ENCODE measurements around the gene TOM1. TPM values are rescaled to one million over a fixed set of nuclear protein-coding genes. Genes with fewer than 3 reads are reported as not detected.

The TOM1 gene
- total and polyA plus RNA-seq, 3 donors from 2014 or later: 65.7 to 68.0 (median 66.2) TPM

- H3K36me3 ChIP-seq (ENCODE audit: low read depth, missing control alignments): no peaks in the 10 kb centered on the region
- no peaks in the 10 kb centered on the region for H3K27me3 ChIP-seq
- WGBS, 2 donors: 83 to 84% methylated on average over 10 to 12 of the region's 12 CpGs
These were observed 18.1 kb downstream of the TOM1 start for GRCh38 chr22:35317680-35318290.

DNA sequence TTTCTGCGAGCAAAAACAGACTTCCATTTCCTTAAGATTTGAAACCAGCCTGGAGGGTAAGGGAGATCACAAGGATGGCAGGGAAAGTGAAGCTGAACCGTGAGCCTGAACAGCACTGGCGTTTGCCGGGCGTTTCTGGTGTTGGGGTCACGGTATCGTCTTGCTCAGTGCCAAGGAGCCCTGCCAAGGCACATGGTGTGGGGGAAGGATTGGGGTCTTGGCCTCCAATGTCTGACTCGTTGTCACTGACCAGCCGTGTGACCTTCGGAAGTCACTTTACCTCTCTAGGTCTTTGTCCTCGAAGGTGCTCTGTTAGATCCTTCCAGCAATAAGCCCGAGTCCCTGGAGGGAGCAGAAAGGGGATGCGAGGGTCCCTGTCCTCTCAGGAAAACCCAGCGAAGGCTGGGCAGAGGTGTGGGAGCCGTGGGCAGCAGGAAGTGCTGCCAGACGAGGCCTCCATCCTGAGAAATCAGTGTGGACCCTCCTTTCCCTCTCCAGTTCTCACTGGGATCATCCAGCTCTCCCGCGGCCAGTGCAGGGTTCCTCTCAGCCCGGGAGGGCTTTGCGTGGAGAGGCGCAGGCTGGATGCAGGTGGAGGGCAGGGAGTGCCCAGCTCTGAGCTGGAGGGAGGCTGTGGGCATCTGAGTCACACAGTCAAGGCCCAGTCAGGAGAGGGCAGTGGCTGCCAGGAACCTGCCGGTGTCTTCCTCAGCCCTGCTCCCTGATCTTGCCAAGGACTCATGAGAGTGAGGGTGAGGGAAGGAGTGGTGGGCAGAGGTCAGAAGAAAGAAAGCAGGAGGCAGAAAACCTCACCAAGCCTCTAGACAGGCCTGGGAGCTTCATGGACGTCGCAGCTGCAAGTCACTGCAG, 18.9 kb downstream of the TOM1 start:
- no peak for DNase-seq
- intact Hi-C loops (cut with DNase I; ENCODE audit: low total_unique reads): no loop called here
- Histone ChIP-seq H3K27me3 (no peaks in the 10 kb centered on the region), H3K9me3 (no peaks in the 10 kb centered on the region), H3K36me3 (ENCODE audit: low read depth, missing control alignments) (no peaks in the 10 kb centered on the region), H3K4me1 (no peaks in the 10 kb centered on the region), H3K4me3 (no peak overlapping the region), H3K27ac (no peak overlapping the region)
- 87% methylated on average over 19 to 24 of the region's 24 CpGs for WGBS, 2 donors
- TF ChIP-seq, protein P1, sequence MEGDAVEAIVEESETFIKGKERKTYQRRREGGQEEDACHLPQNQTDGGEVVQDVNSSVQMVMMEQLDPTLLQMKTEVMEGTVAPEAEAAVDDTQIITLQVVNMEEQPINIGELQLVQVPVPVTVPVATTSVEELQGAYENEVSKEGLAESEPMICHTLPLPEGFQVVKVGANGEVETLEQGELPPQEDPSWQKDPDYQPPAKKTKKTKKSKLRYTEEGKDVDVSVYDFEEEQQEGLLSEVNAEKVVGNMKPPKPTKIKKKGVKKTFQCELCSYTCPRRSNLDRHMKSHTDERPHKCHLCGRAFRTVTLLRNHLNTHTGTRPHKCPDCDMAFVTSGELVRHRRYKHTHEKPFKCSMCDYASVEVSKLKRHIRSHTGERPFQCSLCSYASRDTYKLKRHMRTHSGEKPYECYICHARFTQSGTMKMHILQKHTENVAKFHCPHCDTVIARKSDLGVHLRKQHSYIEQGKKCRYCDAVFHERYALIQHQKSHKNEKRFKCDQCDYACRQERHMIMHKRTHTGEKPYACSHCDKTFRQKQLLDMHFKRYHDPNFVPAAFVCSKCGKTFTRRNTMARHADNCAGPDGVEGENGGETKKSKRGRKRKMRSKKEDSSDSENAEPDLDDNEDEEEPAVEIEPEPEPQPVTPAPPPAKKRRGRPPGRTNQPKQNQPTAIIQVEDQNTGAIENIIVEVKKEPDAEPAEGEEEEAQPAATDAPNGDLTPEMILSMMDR (IDR thresholded peaks at IDR 0.05): no peak

More at GRCh38 chr22:35317680-35318290, 18.1 kb downstream of the TOM1 start:
- DNase-seq: no peak
- H3K4me1 ChIP-seq: no peaks in the 10 kb centered on the region
- H3K4me3 ChIP-seq: no peak overlapping the region
- no peaks in the 10 kb centered on the region for H3K9me3 ChIP-seq
- intact Hi-C loops (cut with DNase I; ENCODE audit: low total_unique reads): no loop called here
- H3K27ac ChIP-seq: no peak overlapping the region
- no peak for TF ChIP-seq POLR2A (IDR thresholded peaks at IDR 0.05)
- TF ChIP-seq, protein P1 (IDR thresholded peaks at IDR 0.05): no peak

GRCh38 chr22:35319244-35319985, 19.7 kb downstream of the TOM1 start:
- 90 to 93% methylated on average over 16 to 18 of the region's 18 CpGs for WGBS, 2 donors
- no peaks in the 10 kb centered on the region for H3K36me3 ChIP-seq (ENCODE audit: low read depth, missing control alignments)
- no peak for DNase-seq

GRCh38 chr22:35322126-35322525, 22.4 kb downstream of the TOM1 start:
- no peaks in the 10 kb centered on the region for H3K4me1 ChIP-seq
- intact Hi-C loops (cut with DNase I; ENCODE audit: low total_unique reads): no loop called here
- H3K27me3 ChIP-seq: no peaks in the 10 kb centered on the region
- TF ChIP-seq, protein P1 (IDR thresholded peaks at IDR 0.05): no peak
- no peak for TF ChIP-seq POLR2A (IDR thresholded peaks at IDR 0.05)
- H3K27ac ChIP-seq: no peak overlapping the region
- H3K4me3 ChIP-seq: no peak overlapping the region
- H3K9me3 ChIP-seq: no peaks in the 10 kb centered on the region
- no peak for DNase-seq
- no peaks in the 10 kb centered on the region for H3K36me3 ChIP-seq (ENCODE audit: low read depth, missing control alignments)
- 96 to 99% methylated on average over 7 to 10 of the region's 10 CpGs for WGBS, 2 donors

More at GRCh38 chr22:35319244-35319985, 19.7 kb downstream of the TOM1 start:
- TF ChIP-seq POLR2A (IDR thresholded peaks at IDR 0.05): no peak
- TF ChIP-seq, protein P1 (IDR thresholded peaks at IDR 0.05): no peak
- H3K27ac ChIP-seq: no peak overlapping the region
- H3K4me3 ChIP-seq: no peak overlapping the region
- no peaks in the 10 kb centered on the region for H3K27me3 ChIP-seq
- intact Hi-C loops (cut with DNase I; ENCODE audit: low total_unique reads): no loop called here
- no peaks in the 10 kb centered on the region for H3K4me1 ChIP-seq
- no peaks in the 10 kb centered on the region for H3K9me3 ChIP-seq

Data from testis (tissue), 3 donors.